Measurements from ENCODE around the gene TPH1.
A peak's percentile ranks its signal among the peaks of the same experiment; 100 is the strongest.
"Not testable (repeated sequence)": the region's sequence is repeated elsewhere in the genome, so short reads cannot be mapped to it uniquely, and the experiment has no call there.

The TPH1 gene

DNA sequence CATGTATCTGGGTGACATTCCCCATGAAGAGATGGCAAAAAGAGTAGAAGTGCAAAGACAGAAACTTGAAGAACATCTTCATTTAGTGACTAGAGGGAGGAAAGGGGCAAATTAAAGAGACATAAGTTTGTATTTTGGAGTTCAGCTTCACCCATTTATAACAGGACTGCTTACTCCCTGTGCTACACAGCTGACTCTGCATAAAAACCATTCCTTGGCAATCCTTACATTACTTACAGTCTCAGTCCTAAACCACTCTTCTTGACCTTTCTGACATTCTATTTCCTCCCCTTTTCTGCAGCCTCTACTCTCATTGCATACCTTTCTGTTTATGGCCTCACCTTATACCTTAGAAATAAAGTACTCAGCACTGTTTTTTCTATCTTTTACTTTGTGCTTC is 26.4 kb downstream of the TPH1 start:
- no peak for DNase-seq

DNA sequence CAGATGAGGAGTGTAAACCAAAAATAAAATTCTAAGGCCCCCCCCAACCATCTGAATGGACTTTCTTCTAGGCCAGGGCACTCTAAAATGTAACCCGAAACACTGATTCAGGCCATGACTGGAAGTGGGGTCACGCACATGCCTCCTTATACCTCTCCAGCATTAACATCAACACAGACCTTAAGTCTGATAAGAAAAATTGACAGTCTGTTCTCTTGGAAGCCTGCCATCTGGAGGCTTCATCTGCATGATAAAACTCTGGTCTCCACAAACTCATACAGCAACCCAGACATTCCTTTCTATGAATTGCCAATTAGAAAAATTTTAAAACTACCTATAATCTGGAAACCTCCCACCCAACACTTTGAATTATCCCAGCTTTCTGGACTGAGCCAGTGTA is 29.3 kb downstream of the TPH1 start:
- DNase-seq: no peak

DNA sequence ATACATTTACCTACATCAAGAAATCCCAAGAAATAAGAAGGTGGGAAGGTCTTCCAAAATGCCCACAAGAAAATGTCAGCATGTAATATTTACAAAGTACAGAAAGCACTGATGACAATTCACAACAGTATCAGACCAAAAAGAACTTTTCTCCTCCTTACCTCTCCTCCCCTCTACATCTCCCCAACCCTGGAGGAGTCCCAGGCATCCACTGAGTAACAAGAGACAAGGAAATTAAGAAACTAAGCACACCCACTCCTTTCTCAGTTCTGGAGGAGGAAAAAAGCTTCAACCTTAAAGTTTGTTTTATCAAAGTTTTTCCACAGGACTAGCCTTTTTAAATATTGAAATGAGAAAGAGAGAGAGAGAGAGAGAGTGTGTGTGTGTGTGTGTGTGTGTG is 31.2 kb downstream of the TPH1 start:
- DNase-seq: no peak

DNA sequence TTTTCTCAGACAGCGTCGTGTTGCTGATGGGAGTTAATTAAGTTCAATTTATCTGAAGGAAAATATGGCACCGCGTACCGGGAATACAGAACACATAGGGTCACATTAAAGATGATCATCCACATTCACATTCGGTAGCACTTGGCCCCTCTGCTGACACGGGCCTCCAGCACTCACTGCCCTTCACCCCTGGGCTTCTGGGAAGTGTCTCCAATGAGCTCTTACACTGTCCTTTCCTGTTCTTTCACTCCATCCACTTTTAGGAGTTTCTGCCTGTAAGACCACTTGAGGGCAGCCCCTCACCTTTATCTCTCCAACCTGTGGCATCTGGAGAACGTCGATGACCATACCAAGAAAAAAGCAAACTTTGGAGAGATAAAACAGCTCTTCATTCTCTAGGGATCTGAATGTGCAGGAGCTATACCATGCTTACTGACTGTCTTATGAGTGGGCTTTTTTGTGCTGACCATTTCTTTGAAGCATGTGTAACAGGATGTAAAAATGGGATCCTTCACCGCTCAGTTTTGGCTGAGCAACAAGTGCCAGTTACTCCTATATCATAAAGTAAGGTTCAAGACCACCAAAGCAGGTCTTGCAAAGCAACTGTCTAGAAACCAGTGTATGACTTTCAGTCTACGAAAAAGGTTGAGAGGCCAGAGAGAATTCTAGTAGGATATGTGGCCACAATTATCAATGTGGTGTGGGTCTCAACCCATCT is 32.1 kb downstream of the TPH1 start:
- no peak for DNase-seq

DNA sequence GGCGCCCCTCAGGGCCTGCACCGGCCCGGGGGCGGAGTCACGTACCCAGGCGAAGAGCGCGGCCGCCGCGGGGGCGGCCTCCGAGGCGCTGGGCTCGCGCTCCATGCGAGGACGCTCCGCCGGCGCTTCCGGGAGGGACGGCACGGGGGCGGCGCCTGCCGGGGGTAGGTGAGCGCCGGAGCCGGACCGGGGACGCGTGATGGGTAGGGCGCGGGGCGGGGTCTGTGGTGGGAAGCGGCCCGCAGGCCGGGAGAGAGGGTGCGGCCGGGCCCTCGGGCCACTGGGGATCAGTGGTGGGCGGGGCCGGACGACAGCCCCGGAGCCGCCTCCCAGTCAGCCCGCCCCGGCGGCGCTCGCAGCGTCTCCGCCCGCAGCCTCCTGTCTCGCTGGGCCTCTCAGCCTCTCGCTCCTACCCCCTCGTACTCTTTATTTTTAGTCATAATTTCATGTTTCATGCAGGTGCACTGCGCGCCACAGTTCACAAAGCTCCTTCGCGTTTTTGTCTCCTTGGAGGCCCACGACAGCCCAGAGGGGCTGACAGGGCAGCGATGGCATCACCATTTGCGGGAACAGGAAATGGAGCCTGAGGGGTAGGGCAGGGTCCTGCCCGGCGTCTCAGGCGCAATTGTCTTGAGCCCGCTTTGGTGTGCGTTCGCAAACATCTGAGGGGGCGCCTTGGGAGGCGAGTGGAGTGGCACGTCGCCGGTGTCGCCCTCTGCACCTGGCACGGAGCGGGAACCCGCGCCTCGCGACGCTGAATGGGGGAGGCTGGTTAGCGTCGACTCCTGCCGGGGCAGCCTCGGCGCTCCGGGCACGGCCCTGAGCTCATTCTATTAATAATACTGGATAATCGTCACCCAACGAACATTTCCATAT is 32.9 kb downstream of the TPH1 start, which contains the start of gene SERGEF:
SERGEF (minus strand) TSS at position 142 of the 876 bp plus-strand sequence; CDS start at position 105, 37 bp downstream.
- DNase-seq: peak; percentile 66

DNA sequence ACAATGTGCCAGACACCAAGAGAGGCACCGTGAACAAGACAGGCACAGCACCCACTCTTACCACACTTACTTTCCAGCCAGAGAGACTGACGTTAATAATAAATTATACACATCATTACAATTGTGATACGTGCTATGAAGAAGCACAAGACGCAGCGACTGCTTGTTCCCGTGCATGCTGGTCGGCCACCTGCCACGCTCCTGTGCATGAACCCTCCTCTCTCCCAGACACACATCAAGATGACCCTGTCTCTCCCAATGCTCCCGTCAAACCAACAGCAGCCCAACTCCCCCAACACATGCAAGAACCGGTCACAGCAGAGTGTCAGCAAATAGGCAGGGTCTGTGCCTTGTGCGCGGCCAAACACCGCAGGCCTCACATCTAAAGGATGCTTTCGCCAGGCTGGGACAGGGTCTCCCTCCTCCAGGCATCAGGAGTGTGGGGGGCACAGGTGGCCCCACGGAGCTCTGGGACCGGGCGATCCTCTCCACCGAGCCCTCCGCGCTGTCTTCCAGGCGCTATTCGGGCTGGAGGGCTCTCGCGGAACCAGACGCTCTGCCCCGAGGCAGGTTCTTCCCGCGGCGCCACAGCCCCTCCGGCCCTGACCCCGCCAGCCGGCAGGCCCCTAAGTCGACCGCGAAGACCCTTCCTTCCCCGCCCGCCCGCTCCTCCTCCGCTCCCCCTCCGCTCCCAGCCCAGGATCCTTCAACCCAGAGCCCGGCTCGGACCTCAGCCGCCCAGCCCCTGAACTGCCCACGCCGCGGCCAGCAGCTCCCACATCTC is 33.8 kb downstream of the TPH1 start:
- DNase-seq: no peak

DNA sequence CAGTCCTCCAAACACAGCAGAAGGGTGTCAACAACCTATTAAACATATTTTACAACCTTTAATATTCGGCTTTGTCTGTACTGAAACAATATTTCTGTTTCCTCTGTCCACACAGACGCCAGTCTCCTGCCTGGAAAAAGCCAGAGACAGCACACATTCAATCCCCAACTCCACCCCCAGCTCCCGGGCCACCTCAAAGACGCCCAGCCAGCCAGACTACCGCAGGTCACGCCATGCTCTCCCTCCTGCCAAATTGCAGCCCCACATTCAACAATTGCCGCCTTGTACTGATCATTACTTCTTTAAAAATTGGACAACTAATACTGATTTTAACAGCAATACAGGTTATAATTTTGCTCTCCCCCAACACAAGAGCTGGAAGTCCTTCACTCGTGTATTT is 34.4 kb downstream of the TPH1 start:
- DNase-seq: no peak

DNA sequence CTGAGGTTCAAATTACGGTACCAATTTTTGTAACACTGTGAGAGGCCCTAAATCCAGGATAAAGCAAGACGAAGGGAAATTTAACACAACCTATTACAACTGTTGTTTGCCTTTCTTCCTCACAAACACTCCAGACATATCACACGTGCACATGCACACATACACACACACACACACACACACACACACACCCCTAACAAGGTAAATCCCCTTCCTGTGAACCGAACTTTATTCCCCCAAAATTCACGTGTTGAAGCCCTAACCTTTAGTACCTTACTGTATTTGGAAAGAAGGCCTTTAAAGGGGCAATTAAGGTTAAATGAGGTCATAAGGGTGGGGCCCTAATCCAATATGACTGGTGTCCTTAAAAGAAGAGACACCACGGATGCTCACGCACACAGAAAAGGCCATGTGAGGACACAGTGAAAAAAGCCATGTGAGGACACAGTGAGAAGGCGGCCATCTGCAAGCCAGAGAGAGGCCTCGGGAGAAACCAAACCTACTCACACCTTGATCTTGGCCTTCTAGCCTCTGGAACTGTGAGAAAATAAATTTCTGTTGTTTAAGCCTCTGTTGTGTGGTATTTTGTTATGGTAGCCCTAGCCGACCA is 35.0 kb downstream of the TPH1 start:
- no peak for DNase-seq

DNA sequence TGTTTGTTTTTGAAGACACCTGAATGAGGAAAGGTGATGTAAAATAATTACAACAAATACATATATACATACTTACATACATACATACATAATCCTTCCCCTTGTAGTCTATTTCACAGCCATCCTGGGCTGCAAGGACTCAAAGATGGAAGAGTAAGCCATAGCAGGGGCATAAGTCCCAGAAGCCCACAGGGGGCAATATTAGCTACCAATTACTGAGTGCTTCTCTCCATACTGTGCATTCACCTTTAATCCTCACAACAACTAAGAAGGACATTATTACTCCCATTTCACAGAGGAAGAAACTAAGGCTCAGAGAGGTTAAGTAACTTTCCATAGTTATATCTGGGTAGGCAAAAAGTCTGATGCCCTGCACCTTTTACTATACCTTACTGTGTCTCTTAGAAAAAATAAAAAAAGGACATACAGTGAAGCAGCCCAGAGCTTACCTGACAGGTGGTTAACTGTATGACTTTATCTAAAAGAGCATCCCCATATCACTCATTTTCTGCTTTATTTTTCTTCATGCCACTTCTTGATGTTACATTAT is 35.9 kb downstream of the TPH1 start:
- no peak for DNase-seq

DNA sequence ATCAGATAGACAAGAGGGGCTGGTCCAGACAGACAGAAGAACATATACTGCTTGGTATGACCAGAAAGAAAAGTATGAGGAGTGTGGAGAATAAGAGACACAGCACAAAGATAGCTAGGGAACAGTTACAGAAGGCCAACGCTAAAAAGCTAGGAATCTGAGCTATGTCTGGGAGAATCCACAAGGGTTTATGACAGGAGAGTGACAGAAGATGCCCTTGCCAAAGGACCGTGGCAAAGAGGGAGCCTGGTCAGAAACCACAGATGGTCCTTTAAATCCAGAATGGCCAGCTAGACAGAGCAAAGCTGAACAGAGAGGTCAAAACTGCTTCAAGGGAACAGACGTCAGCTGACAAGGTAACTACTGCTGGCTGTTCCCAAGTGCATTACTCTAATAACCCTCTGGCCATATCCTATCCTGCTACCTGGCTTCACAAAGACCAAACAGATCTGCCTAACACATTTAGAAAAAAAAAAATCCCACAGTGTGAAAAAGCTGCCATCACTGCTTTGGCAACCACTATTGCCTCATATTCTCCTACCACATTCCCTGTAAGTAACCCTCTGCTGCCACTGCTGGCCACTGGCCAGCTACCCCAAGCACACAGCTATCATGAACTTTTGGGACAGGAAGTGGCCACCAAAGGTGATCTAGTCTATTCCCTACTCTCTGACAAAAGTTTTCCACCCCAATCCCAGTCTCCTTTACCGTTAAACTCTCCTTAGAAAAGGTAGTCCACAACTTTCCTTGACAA is 40.5 kb downstream of the TPH1 start:
- no peak for DNase-seq

DNA sequence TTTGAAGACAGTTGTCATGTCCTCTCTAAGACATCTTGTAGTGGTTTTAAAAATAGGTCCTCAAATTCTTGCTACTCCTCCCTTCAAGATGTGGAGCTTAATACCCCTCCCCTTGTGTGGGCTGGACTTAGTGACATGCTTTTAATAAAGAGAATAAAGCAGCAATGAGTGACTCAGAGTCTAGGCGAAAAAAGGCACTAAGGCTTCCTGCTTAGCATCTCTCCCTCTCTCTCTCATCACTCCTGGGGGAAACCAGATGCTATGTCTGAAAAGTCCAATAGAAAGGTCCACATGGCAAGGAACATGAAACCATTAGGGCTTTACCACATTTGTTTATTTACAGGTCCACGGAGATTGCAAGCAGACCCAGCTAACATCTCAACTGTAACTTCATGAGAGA is 44.9 kb downstream of the TPH1 start:
- no peak for DNase-seq

DNA sequence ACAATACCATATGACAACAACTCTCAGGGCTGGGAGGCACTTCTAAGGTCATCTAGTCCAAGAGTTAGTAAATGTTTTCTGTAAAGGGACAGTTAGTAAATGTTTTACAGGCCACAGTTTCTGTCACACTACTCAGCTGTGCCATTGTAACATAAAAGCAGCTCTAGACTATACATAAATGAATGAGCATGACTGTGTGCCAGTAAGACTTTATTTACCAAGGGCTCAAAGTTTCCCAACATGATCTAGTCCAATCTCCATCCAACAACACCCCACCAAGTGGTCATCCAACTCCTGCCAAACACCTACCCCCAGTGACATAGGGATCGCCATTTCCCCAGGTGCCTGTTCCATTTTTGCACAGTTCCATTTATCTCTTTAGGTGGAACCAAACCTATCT is 45.3 kb downstream of the TPH1 start:
- no peak for DNase-seq

DNA sequence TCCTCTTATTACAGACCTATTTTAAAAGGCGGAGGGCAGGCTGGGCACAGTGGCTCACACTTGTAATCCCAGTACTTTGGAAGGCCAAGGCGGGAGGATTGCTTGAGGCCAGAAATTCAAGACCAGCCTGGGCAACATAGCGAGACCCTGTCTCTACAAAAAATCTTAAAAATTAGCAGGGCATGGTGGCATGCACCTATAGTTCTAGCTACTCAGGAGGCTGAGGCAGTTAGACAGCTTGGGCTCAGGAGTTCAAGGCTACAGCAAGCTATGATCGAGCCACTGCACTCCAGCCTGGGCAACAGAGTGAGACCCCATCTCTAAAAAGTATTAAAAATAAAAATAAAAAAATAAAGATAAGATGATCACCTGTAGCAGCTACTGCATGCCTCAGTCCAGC is 45.9 kb downstream of the TPH1 start:
- not testable (repeated sequence) for DNase-seq

Measured in amniotic stem cell (primary cell).